A673 (cell line): ENCODE results near the gene ARHGEF7.

Experiments
- CTCF ChIP-seq: fragments of 300-800, 200-600 bp; sonication (generic); conservative IDR thresholded peaks from 2 replicates; pipeline ENCODE4 v1.5.1; 2017; ENCODE audit warnings: low read depth, mild to moderate bottlenecking, antibody characterized with exemption, low read length, moderate library complexity, mixed read lengths
- EZH2 ChIP-seq: fragments of 200-600 bp; sonication (generic); IDR thresholded peaks from 2 replicates; pipeline ENCODE4 v1.6.1; 2017; ENCODE audit warnings: borderline replicate concordance, low read depth, mild to moderate bottlenecking, mixed read lengths, antibody characterized with exemption, low read length; ENCODE audit not compliant: poor library complexity, severe bottlenecking

GRCh38 chr13:111330066-111330610 lies 215.0 kb downstream of the ARHGEF7 start:
- no peak for TF ChIP-seq CTCF
- TF ChIP-seq EZH2 = no peak
